Measurements from ENCODE around the gene HEXIM1. TPM values are rescaled to one million over a fixed set of nuclear protein-coding genes. Genes with fewer than 3 reads are reported as not detected.

HEXIM1 gene
- total RNA-seq, 2 donors from 2014 or later: 27.8 to 31.7 TPM

DNA sequence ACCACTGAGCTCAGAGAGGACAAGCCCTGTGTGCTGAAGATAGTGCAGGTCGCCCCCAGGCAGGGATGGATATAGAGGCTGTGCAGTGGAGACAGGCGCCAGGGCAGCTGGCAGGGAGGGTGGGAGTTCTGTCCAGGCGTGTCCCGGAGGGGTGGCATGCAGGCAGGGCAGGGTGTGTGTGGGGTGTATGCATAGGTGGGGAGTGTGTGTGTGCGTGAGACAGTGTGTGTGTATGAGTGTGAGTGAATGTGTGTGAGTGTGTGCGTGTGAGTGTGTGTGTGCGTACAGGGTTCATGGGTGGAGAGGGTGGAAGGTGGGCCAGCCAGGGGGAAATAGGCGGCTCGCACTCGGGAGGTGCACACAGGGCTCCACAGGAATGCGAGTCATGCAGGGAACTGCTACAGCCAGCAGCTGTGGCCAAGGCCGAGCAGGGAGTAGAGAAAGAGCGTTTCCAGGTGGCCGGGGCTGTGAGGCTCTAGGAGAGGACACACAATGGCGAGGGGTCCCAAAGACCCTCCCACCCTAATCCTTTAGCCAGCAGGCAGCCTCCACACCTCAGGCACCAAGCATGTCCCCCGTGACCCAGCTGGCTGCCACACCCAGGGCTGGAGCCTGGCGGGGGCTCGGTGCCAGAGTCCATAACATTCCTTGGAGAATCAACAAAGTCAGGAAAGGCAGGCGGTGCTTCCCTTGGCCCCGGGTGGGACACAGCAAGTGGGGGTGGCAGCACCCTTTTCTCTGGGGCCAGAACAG, 20.6 kb upstream of the HEXIM1 start:
- ATAC-seq (peak; percentile 3 to 10), DNase-seq (peak; percentile 80)
- intact Hi-C loops (cut with DNase I): no loop called here

DNA sequence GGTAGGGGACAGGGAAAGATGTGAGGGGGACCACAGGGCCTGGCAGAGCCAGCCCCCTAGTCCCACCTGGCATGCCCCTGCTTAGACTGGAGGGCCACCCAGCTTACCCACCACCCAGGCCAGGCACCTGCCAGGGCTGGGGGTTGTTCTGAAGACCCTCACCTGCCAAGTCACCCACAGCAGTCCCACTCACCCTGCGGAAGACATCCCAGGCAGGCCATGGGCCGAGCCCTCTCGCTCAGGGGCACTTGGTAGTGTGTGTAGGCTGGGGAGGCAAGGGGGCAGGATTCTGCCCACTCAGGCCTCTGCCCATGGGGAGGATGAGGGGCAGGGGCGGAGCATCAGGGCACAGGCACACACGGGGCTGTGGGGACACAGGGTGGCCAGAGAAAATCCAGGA, 19.9 kb upstream of the HEXIM1 start:
- intact Hi-C loops (cut with DNase I): no loop called here
- no peak for DNase-seq
- no peak for ATAC-seq

DNA sequence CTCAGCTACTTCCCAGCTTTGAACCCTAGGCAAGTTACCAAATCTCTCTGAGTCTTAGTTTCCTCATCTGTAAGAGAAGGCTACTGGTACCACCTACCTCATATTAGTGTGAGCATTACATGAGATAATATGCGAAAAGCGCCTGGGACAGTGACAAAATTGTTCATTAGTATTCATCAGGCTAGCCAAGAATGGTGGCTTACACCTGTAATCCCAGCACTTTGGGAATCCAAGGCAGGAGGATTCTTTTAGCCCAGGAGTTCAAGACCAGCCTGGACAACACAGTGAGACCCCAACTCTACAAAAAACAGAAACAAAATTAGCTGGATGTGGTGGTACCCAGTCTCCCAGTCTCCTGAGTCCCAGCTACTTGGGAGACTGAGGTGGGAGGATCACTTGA, 19.3 kb upstream of the HEXIM1 start:
- ATAC-seq (no peak), DNase-seq (no peak)
- intact Hi-C loops (cut with DNase I): no loop called here

DNA sequence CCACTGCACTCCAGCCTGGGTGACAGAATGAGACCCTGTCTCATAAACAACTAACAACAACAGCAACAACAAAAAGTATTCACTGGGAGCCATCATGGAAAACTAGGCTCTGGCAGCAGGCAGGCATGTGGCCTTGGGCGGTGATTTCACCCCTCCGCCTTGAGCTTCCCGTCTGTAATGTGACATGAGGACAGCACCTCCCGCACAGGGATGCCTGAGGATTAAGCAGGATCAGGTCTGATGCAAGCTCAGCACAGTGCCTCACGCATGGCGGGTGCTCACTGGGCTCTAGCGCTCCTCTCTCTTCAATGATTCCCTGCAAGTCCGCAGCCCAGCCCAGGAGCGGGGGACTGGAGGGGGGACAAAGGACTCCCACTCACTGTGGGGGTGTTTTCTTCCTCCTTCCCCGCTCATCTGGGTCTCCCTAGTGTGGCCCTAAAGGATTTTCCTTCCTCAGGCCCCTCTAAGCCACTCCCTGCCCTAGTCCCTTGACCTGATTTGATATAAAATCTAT, 18.8 kb upstream of the HEXIM1 start:
- peak; percentile 55 for DNase-seq
- intact Hi-C loops (cut with DNase I): no loop called here
- ATAC-seq: no peak

DNA sequence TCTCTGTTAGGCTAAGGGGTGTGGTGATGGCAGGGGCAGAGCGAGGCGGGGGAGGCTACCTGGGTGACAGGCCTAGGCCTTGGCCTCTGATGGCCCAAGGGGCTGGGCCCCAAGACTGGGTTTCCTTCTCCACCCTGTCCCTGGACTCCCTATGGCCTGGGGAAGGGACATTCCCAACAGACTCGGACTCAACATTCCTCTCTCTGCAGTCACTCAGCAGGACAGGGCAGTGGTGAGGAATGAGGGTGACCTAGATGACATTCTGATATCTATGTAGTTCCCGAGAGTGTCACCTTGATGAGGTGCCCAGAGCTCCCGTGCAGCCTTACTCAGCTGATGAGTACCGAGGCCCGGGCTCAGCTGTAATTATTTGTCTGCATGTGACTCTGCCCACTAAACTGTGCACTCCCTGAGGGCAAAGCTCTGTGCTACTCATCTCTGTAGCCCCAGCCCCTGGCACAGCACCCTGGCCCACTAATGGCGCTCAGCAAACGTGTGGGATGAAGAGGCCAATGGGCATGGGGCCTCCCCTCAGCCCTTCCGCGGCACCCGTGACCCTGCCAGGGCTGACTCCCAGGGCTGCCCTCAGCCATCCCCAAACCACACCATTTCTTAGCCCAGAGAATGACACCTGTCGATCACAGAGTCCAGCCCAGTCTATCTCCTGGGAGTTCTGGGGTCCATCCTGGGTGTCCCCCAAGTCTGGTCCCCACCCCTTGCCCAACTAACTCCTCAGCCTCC, 18.2 kb upstream of the HEXIM1 start:
- ATAC-seq: no peak
- intact Hi-C loops (cut with DNase I): loop anchor here (5.0 kb wide), 2 partner anchors 33 to 208 kb away; no protein-coding TSS in a partner anchor
- no peak for DNase-seq

DNA sequence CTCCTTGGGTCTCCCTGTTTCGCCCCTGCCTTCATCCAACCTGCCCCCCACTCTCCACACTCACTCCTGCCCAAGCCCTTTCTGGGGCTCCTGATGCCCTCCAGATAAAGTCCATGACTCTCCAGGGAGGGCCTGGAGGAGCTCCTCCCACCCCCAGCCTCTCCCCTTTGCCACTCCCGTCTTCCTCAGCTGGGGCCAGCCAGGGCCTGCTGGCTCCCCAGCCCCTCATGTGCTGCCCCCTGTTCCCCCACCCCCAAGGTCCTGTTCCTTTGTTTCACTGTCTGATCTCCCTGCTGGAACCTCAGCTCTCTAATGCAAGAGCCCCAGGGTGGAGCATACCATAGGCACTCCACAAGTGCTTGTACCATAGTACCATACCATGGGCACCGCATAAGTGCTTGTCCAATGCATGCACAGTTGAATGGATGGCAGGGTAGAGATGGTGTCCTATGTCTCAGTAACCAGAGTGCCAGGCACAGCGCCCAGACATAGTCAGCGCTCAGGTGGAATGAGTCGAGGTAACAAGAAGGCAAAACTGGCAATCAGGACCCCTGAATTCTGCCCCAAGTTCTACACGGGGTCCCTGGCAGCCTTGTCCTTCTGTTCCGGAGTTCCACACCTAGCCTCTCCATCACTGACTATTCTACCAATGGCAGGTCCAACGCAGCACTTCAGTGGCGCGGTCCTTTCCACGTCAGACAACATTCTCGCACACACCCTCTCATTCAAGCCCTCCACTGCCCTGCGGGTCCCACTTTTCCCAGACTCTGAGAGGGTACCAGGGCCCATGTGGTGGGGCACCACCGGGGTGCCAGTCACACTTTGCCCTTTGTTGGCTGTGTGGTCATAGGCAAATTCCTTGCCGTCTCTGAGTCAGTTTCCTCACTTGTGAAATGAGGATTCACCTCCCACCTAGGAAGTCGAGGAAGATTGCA, 17.3 kb upstream of the HEXIM1 start:
- DNase-seq (no peak), ATAC-seq (no peak)
- intact Hi-C loops (cut with DNase I): loop anchor here (5.0 kb wide), 2 partner anchors 34 to 209 kb away; no protein-coding TSS in a partner anchor

DNA sequence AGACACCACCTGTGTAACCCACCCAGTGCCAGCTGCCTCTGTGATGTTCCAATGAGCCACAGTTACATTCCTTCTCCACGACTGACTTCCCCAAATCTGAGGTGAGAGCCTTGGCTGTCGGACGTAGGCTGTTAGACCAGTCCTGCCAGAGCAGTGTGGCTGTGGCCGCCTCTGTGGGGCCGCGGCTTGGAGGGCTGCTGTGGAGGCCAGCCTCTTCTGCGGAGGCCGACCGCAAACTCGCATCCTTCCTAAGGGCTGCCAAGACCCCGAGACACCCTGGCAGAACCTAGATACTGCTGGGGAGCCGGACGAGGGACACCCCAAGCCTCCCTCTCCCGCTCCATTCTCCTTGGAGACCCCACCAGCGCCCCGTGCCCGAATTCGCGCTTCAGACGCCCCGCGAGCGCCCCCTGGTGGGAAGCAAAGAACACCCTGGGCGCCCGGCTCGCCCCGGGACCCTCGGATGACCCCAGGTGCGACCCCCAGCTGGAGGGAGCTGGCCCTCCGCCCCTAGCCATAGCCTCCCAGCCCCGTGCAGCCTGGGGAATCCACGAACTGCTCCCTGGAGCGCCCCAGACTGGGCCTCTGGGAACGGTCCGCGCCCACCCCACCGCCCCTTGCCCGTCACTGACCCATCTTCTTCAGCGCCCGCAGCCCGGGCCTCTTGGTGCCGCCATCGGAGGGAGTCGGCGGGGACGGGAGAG, 16.5 kb upstream of the HEXIM1 start:
- intact Hi-C loops (cut with DNase I): loop anchor here (5.0 kb wide), 2 partner anchors 34 to 209 kb away; no protein-coding TSS in a partner anchor
- ATAC-seq: peak in 1 of 2 donors; percentile 1
- DNase-seq: peak; percentile 63

DNA sequence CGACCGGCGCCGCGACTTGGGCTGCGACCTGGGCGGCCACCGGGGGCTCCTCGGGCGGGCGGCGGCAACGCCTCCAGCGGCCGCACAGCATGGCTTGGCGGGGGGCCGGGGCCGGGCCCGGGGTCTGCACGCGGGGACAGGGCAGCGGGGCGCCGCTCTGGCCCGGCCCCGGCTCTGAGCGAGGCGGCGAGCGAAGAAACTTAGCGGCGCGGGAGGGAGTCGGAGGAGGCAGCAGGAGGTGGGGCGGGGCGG, 16.0 kb upstream of the HEXIM1 start, which contains the start of gene PLCD3:
Gene PLCD3 (minus strand): TSS at position 196 of the 252 bp plus-strand sequence. CDS start 105 bp downstream, at position 91.
- intact Hi-C loops (cut with DNase I): loop anchor here (5.0 kb wide), 2 partner anchors 35 to 210 kb away; no protein-coding TSS in a partner anchor
- DNase-seq: no peak
- no peak for ATAC-seq

DNA sequence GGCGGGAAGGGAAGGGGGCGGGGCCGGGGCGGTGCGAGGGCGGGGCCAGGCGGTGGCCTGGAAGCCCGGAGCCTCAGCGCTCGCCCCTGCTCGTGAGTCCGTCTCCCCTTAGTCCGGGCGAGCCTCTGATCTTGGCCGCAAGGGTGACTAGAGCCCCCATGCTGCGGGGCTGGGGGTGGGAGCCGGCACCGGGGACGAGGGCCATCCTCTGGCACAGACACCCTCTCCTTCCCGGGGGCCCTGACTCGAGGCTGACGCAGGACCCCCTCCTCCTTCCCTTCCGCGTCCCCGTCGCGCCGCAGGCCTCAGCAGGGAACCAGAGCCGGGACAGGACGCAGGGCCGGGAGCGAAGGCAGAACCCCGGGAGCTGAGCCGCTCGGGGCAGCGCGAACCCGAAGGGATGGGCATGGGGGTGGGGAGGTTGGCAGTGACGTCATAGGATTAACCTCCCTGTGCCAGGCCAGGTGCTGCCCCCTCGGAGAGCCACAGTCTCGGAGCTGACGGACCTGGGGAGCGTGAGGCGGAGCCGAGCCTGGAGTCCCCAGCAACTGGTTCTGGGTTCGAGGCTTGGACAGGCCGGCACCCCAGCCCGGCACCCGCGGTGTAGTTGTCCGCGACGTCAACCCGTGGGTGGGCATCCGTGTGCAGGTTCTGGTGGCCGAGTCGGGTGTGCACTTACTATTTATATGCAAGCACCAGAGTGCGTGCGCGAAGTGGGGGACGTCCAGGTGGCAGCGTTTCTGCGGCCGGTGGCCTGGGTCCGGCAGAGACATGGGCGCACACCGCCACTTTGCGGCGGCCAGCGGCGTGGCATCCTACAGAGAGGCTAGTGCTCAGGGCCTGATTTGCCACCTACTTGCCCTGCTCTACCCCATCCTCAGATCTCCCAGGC, 15.5 kb upstream of the HEXIM1 start:
- peak; percentile 81 to 83 for ATAC-seq
- DNase-seq: peak; percentile 88
- intact Hi-C loops (cut with DNase I): loop anchor here (5.0 kb wide), 2 partner anchors 36 to 211 kb away; no protein-coding TSS in a partner anchor

DNA sequence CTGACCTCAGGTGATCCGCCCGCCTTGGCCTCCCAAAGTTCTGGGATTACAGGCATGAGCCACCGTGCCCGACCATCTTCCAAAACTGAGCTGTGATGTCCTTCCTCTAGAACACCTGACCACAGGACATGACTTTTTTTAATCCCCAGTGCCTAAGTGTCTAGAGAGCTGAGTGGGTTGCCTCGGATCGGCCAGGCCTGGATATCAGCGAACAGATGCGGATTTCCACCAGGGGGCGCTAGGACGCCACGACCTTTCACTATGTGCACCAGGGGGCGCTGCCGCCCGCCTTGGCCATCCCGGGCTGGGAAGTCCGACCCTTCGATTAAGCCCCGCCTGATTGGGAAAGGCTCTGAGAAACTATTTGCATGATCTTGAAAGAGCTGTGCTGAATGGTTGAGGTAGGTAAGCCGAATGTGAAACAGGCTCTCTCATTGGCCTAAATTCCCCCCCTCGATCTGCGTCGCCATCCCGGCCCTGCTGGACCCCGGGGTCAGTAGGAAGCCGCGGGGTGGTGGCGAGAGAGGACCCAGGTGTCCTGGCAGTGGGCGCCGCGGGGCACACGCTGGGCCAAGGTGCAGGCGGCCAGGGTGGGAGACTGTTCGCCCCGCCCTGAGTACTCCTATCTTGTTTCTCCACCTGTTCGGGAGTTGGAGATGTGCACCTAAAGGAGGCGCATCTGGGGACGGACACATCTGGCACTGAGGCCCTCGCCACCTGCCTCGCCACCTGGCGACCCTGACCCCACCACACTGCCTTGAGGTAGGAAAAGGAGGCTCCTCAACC, 12.9 kb upstream of the HEXIM1 start, which contains the start of gene ACBD4:
Gene ACBD4 (plus strand): TSS at position 496 of the 786 bp plus-strand sequence. CDS start 458 bp downstream, outside the sequence.
- peak; percentile 97 for DNase-seq
- intact Hi-C loops (cut with DNase I): loop anchor here in 1 of 2 donors (1.0 kb wide), 1 partner anchor 62 kb away; no protein-coding TSS in a partner anchor
- ATAC-seq: peak; percentile 79 to 80

DNA sequence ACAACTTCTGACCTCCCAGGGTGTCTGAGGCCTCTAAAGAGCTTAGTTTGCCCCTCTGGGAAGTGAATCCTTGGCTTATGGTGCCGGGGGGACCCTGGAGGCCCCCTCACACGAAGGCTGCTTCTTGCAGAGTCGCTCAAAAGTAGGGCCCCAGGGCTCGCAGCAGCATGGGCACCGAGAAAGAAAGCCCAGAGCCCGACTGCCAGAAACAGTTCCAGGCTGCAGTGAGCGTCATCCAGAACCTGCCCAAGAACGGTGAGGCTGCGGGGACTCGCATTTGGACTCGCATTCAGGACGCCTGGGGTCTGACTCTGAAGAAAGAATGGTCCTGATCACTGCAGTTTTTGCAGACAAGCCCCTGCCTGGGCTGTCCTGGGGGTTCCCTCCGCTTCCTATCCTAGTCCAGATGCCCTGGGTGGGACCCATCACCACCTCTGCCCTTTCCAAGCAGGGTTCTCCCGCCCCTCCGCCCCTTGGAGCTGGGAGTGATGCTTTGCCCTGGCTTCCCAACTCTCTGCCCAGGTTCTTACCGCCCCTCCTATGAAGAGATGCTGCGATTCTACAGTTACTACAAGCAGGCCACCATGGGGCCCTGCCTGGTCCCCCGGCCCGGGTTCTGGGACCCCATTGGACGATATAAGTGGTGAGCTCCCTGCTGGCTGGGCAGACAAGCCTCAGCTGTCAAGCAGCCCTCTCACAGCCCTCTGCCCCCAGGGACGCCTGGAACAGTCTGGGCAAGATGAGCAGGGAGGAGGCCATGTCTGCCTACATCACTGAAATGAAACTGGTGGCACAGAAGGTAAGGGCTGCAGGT, 12.1 kb upstream of the HEXIM1 start:
- DNase-seq: peak; percentile 23
- intact Hi-C loops (cut with DNase I): loop anchor here in 1 of 2 donors (1.0 kb wide), 1 partner anchor 61 kb away; no protein-coding TSS in a partner anchor
- ATAC-seq: no peak

DNA sequence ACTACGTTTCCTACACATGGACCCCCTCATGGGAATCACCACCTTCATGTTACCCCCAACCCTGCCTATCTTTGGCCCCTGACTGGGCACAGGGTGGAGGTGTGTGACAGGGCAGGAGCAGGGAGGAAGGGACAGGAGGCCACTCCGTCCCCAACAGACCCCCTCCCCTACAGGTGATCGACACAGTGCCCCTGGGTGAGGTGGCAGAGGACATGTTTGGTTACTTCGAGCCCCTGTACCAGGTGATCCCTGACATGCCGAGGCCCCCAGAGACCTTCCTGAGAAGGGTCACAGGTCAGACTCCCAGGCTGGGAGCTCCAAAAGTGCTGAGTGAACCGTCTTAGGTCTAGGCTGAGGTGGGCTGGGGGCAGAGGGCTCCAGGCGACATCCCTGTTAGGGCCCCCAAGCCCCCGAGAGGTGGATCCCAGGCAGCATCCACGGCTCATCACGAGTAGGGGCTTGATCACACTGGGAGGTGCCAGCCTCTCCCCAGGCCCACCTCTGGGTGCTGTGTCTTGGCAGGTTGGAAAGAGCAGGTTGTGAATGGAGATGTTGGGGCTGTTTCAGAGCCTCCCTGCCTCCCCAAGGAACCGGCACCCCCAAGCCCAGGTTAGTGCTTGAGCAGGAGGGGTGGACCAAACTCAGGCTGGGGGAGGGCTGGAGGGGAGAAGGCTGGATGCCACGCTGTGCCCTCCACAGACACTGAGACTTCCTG, 11.3 kb upstream of the HEXIM1 start:
- no peak for DNase-seq
- intact Hi-C loops (cut with DNase I): no loop called here
- ATAC-seq: no peak

DNA sequence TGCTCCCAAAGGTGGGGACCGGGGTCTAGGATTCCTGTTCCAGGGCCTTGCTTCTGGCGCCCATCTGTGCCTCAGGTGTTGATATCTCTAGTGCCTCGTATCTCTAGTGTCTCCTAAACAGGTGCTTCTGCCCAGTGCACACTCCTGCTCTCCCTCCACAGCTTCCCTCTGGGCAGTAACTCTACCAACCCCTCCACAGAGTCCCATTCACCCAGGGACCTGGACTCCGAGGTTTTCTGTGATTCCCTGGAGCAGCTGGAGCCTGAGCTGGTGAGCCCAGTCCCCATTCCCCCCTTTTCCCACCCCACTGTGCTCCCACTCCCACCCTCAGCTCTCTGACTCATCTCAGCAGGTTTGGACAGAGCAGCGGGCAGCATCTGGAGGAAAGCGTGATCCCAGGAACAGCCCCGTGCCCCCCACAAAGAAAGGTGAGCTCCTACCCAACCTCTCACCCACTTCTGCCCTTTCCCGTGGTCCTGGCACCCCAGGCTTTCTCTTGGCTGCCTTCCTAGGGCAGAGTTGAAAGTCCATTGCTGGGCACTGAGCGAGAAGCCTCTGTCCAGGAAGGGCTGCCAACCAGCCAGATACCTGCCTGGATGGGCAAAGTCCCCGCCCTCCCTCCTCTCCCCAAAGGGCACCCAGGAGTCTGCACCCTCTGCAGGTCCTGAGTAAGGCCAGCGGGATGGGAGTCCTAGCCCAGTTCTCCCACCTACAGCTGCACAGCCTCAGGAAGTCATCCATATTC, 10.5 kb upstream of the HEXIM1 start:
- DNase-seq (no peak), ATAC-seq (no peak)
- intact Hi-C loops (cut with DNase I): loop anchor here in 1 of 2 donors (2.0 kb wide), 1 partner anchor 63 kb away; no protein-coding TSS in a partner anchor

DNA sequence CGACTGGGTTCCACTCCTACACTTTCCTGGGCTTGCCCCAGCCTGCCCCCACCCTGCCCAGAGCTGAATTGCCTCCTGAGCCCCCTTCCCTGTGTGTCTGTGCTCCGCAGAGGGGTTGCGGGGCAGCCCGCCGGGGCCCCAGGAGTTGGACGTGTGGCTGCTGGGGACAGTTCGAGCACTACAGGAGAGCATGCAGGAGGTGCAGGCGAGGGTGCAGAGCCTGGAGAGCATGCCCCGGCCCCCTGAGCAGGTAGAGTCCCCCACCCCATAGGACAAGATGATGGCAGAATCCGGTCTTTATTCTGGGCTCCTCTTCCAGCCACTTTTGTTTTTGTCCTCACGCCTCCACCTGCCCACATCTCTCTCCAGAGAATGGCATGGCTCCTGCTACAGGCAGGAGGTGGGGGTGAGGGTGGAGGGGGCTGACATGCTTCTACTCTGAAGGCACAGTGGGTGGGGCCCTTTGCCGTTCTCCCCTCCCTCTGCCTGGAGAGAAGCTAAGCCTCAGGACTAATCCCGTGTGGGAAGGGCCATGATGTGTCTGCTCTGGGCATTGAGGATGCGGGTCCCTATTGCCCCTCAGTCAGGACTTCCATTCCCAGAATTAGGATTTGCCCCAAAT, 9.3 kb upstream of the HEXIM1 start:
- intact Hi-C loops (cut with DNase I): loop anchor here in 1 of 2 donors (2.0 kb wide), 1 partner anchor 62 kb away; no protein-coding TSS in a partner anchor
- ATAC-seq (no peak), DNase-seq (no peak)

All from left cardiac atrium (tissue), 4 donors.